Activated CD8-positive, alpha-beta memory T cell treated with anti-CD3 and anti-CD28 coated beads for 24 hours (primary cell): ENCODE results near the gene SYNGR2.
"Not testable (repeated sequence)": the region's sequence is repeated elsewhere in the genome, so short reads cannot be mapped to it uniquely, and the experiment has no call there.

Experiments
- DNase-seq: peaks from one replicate; pipeline ENCODE4 v3.0.0-alpha.2; 2020

SYNGR2 gene

DNA sequence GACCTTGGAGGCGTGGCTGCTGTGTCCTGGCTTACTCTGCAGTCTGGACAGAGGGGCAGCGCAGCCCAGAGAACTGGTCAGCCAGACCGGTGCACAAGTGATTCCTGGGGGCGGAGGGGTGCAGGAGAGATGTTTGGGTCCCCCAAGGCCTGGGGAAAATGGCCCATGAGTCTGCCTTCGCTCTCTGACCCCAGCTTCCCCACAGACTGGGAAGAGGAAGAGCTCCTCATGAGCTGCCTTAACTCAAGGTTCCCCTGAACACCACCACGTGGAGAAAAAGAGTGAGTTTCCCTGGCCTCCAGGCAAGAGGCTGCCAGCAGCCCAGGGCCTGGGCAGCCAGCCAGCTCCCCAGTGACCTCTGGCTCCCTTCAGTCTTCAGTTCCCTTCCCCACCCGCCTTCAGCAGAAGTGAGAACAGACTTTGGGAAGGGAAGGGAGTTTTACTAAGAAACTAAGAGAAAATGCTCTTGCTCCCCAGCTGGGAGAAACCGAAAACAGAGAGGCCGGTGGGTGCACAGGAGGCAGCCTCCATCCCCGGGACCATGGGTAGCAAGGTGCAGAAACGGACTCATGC lies 24.1 kb upstream of the SYNGR2 start:
- DNase-seq = no peak

DNA sequence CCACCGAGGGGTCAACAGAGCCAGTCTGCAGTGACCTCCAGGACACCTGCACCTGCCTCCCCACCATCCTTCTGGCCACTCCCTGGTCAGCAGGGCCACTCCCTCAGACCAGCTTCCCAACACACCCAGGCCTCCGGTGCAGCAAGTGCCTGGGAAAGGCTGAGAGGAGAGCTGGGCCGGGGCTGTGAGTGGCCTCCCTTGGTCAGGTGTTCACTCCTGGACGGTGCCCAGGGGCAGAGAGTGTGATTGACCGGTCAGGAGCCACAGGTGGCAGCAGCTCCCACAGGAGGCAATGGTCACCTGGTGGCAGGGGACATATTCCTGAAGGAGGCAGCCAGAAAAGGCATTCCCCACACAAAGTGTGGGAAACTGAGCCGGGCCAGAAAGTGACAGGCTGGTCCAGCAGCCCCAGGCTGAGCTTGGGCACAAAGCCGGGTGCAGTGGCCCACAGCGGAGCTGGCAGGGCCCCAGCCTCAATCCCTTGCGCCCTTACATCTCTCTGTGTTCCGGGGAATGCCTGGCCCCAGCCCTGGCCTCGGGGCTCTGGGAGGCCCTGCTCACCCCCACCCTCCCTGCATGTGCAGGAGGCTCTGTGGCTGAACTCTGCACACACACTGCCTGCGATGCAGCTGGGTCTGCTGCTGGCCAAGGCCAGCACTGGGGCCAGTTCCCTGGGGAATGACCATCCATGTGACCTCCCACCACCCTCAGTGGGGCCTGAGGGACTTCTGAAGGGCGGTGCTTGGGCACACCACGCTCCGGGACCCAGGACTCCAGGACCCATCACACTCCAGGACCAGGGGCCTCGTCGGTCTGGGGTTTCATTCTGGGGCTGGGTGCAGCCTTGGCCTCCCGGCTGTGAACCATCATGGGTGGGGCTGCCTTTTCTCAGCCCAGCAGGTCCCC lies 23.4 kb upstream of the SYNGR2 start:
- DNase-seq = no peak

DNA sequence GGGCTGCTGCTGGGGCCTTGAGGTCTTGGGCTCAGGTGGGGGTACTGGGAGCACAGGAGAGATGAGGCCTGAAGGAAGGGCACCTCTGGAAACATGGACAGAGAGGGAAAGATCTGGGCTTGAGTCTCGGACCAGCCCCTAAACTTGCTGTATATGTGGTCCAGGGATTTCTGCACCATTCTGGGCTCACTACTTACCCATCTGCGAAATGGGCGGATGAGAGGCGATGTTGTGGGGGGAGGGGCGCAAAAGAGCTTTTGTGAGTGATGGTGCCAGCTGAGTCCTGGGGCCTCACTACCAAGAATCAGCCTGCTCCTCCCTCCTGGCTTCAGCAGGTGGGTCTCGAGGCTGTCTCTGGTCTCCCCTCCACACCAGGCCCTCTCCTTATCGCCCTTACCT lies 21.9 kb upstream of the SYNGR2 start:
- DNase-seq = no peak

DNA sequence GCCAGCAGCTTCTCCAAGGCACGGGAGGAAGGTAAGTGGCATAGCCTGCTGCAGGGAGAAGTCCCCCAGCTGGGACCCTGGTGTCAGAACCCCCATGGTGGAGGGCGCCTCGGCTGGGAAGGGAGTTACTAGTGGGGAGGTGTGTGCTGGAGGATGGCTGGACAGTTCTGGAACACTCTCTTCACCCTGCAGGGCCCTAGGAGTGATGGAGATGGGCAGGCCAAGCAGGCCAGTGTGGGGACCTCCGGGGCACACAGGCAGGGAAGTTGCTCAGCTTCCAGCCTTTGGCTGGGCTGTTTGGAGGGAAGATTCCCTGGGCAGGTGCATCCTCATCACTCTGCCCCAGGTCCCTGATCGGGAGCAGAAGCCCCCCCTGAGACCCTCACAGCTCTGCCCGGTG lies 21.5 kb upstream of the SYNGR2 start:
- DNase-seq = no peak

DNA sequence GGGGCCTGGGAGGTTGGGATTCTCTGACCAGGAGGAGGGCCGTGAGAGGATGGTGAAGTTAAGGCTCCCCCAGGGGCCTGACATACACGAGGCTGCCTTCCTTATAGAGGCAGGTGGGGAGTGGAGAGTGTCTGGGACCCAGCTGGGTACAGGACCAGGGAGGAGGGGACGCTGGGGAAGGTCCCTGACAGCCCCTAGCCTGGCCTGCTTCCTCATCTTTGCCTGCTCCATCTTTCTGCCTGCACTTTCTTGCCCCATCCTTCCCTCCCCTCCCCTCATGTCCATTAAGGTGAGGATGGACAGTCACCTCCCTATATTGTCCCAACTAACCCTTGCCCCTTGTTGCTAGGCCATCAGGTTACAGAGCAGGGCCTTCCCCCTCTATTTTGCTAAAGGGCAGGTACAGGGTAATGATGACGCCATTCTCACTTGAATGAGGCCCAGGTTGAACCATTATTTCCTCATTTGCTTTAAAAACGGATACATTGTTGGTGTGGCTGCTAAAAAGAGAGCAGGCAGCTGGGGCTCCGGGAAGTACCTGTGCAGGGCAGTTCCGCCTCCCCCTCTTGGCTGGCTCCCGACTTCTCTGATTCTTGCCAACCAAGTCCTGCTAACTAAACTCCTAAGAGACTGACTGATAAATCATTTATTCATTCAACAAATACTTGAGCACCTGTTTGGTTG lies 20.9 kb upstream of the SYNGR2 start:
- no peak for DNase-seq

DNA sequence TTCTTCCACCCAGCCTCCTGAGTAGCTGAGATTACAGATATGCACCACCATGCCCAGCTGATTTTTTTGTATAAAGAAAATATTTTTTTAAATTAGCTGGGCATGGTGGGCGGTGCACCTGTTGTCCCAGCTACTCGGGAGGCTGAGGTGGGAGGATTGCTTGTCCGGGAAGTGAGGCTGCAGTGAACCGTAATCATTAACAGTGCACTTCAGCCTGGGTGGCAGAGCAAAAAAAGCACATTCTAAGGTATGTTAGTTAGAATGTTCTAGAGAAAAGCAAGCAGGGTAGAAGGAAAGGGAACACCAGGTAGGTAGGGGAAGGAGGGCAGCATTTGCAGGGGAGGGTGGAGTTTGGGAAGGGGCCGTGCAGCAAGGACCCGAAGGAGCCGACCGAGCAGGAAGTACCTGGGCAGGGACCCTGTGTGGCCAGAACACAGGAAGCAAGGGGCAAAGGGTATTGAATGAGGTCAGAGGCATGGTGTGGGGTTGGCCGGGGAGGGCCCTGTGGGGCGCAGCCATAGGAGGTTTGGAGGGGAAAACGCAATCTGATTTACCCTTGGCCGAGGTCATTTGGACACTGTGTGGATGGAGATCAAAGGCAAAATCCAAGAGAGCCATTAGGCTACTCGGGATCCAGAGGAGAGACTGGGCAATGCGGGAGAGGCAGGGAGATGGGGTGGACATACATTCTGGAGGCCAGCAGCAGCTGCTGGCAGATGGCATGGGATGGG lies 19.9 kb upstream of the SYNGR2 start:
- DNase-seq = no peak

DNA sequence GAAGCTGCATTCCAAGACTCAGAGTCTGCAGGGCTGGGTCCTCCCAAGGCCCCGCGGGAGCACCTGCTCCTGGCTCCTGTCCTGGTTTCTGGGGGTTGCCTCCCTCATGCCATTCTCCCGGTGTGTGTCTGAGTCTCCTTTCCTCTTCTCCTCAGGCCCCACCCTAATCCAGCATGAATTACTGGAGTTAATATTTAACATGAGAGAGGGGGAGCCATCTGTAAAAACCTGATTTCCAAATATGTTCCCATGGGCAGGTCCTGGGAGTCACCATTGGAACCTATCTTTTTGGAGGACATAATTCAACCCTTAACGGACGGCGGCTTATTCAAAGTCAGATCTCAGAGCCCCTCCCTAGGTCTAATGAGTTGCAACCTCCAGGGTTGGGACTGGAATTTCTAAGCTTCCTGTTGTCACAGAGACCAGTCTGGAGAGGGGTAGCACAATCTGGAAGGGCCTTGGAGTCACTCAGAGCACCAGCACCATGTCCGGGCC lies 16.8 kb upstream of the SYNGR2 start:
- DNase-seq = no peak

DNA sequence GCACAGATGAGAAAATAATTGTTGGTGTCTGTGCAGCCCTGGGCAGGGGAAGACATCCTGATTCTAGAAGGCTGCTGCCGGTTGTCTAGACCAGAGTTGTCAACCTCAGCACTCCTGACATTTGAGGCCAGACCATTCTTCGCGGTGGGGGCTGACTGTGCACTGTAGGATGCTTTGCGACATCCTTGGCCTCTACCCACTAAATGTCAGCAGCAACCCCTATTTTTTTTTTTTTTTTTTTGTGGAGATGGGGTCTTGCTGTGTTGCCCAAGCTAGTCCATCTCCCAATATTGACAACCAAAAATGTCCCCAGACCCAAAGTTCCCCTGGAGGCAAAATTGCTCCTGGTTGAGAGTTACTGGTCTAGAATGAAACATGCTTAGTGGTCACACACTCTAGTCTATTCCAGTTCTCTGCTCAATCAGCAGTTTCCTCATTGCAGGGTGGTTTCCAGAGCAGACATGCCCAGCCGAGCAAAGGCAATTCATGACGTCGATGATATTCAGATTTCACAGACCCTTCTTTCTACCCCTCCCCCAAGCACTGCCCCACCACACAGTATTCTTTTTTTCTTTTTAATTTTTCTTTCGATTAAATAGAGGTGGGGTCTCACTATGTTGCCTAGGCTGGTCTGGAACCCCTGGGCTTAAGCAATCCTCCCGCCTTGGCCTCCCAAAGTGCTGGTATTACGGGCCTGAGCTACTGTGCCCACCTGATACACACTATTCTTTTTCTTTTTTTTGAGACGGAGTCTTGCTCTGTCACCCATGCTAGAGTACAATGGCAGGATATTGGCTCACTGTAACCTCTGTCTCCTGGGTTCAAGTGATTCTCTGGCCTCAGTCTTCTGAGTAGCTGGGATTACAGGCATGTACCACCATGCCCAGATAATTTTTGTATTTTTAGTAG lies 13.2 kb upstream of the SYNGR2 start:
- no peak for DNase-seq

DNA sequence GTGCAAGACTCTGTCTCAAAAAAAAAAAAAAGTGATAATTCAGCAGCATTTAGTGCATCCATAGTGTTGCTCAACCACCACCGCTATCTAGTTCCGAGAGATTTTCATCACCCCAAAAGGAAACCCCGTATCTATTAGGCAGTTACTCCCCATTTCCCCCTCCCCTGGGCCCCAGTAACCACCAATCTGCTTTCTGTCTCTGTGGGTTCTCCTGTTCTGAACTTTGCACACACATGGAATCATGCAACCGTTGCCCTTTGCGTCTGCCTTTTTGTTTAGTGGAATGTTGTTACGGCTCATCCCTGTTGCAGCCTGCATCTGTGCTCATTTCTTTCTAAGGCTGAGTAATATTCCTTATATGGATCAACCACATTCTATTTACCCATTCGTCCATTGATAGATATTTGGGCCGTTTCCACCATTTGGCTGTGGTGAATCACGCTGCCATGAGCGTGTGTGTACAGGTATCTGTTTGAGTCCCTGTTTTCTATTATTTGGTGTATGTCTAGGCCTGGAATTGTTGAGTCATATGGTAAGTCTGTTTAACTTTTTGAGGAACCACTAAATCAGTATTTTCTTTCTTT lies 8.7 kb upstream of the SYNGR2 start:
- DNase-seq = no peak

DNA sequence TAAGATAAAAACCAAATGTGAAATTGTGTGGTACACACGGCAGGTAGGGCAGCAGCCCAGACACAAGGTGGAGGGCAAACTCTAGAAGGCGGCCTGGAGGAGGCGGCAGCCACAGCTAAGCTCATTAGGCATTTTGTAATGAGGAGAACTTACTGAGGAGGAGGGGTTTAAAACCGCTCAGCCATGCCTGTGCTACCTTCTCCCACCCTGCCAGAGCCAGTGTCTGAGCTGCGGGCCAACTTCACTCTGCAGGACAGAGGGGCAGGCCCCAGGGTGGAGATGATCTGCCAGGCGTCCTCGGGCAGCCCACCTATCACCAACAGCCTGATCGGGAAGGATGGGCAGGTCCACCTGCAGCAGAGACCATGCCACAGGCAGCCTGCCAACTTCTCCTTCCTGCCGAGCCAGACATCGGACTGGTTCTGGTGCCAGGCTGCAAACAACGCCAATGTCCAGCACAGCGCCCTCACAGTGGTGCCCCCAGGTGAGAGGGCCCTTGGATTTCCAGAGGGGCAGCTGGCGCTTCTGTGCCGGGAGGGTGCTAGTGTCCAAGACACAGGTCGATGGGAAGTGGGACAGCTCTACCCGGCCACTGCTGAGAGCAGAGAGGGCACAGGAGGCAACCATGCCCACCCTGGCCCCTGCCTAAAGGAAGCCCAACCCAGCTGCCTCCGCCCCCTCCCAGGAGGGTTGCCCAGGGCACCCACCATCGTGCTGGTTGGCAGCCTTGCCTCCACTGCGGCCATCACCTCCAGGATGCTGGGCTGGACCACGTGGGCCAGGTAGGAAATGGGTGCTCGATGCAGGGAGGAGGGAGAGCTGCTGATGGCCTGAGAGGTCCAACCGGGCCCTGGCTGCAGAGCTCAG lies 4.3 kb upstream of the SYNGR2 start:
- no peak for DNase-seq

DNA sequence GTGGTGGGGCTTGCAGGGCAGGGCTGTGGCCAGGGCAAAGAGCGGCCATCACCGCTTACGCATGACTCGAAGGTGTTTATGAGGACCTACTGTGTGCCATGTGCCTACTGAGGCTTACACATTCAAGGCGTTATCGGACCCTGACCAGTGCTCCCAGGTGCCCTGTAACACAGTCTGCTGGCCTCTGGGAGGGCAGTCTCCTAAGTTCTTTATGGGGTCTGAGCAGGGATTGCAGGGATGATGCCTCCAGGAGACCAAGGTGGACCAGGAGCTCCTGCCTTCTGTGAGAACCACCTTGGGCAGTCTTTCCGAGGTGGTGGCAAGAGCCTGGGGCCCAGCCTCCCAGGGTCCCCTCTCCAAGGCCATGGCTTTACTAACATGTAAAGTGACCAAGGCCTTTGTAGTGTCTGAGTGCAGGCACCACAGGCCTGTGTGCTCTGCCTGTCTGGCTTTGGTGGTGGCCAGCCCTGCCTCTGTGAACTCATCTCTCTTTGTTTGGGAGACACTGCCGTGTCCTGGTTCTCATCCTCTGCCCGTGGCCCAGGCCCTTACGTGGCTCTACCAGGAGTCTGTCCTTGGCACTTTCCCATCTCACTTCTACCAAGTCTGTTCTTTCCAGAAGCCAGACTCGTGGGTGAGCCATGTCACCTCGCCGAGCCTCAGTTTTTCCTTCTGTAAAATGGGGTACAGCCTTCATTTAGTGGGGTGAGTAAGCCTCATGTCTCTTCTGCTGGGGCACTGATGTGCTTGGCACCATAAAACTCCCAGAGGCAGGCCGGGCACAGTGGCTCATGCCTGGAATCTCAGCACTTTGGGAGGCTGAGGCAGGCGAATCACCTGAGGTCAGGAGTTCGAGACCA lies 3.4 kb upstream of the SYNGR2 start:
- DNase-seq = no peak

DNA sequence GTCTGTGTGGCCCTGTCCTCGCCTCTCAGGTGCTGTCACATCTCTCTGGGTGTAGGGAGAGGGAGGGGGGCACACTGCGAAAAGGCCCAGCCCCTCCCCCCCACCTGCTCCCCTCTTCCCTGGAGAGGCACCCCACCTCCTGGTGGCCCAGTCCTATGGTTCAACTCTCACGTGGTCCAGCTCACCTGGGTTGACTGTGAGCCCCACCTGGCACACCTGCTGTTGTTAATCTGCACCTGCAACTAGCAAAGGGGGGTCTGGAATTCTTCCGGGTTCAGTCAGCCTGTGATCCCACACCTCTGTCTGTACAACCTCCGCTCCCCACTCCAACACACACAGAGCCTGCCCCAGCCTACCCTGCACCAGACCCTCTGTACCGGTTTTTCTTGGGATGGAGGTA lies 2.0 kb upstream of the SYNGR2 start:
- DNase-seq = no peak

DNA sequence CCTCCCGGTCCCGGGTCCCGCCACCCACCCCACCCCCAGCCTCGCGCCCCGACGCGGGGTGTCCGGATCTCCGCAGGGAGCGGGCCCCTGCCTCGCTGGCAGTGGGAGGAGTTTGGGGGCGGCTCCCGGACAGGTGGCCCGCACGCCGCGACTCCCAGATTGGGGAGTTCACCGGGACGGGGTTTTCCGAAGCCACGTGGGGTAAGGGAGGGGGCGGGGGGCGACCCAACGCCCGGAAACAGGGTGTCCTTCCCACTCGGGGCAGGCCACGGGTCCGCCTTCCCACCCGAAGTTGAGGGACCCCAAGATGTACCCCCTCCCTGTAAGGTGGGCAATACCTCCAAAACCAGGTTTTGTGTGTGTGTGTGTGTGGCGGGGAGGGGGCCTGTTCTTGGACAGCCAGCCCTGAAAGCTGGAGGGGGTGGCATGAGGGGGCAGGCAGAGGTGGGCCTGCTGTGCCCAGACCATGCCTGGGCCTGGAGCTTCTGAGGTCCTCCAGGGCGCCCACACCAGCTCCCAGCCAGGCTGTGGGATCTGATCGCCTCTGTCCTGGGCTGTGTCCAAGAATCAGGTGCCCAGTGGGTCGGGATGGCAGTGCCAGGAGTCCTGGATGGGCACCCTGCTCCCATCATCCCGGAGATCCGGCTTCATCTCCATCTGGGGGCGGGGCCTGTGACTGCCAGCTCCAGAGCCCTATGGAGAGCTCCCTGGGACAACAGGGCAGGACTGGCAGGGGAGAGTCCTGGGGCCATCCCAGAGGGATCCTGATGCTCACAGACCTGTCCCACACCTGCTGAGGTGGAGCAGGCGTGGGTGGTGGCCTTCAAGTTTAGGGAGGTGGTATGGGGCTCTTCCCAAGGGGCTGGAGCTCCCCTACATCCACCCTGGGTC lies 767 bp downstream of the SYNGR2 start:
- peak; percentile 84 for DNase-seq

DNA sequence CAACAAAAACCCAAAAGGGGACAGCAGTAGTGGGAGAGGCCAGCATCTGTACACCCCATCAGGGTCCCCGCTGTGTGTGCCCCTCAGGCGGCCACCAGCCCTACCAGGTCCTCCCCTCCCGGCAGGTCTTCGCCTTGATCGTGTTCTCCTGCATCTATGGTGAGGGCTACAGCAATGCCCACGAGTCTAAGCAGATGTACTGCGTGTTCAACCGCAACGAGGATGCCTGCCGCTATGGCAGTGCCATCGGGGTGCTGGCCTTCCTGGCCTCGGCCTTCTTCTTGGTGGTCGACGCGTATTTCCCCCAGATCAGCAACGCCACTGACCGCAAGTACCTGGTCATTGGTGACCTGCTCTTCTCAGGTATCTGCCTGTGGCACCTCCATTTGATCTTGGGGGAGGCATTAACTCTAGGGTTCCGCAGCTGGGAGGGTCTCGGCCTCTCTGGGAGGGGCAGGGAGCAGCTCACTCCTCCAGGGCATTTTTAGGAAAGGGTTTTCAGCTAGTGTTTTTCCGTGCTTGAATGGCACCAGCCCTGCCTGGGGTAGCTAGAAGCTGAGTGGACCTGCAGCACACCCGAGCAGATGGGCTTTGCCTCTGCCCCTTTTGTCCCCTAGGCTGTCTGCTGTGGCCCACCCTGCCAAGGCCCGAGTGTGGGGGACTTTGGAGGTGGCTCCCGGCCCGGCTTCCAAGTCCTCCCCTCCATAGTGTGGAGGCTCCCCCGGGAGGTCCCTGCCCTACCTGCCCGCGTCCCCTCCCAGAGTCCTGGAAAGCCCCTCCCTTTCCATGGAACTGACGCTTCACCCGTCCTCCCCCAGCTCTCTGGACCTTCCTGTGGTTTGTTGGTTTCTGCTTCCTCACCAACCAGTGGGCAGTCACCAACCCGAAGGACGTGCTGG lies 2.6 kb downstream of the SYNGR2 start:
- no peak for DNase-seq

DNA sequence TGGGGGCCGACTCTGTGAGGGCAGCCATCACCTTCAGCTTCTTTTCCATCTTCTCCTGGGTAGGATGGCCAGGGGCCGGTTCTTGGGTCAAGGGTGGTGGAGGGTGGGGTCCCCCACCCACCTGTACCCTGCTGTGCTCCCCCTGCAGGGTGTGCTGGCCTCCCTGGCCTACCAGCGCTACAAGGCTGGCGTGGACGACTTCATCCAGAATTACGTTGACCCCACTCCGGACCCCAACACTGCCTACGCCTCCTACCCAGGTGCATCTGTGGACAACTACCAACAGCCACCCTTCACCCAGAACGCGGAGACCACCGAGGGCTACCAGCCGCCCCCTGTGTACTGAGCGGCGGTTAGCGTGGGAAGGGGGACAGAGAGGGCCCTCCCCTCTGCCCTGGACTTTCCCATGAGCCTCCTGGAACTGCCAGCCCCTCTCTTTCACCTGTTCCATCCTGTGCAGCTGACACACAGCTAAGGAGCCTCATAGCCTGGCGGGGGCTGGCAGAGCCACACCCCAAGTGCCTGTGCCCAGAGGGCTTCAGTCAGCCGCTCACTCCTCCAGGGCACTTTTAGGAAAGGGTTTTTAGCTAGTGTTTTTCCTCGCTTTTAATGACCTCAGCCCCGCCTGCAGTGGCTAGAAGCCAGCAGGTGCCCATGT lies 3.3 kb downstream of the SYNGR2 start:
- not testable (repeated sequence) for DNase-seq

DNA sequence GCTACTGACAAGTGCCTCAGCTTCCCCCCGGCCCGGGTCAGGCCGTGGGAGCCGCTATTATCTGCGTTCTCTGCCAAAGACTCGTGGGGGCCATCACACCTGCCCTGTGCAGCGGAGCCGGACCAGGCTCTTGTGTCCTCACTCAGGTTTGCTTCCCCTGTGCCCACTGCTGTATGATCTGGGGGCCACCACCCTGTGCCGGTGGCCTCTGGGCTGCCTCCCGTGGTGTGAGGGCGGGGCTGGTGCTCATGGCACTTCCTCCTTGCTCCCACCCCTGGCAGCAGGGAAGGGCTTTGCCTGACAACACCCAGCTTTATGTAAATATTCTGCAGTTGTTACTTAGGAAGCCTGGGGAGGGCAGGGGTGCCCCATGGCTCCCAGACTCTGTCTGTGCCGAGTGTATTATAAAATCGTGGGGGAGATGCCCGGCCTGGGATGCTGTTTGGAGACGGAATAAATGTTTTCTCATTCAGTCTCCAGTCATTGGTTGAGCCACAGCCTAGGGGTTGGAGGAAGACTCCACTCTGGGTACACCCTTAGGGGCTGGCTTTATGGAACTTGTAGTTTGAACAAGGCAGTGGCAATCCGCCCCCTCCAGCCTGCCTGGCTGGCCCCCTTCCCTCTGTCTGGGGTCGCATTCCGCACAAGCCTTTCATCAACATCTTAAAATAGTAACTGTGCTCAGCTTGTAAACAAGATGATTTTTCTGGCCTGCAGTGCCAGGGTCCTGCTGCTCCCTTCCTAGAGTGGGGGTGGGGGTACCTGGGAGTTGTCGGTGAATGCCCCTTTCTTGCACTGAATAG lies 4.1 kb downstream of the SYNGR2 start:
- DNase-seq = peak; percentile 61
